Mesenchymal stem cell (in vitro differentiated cells and primary cell): ENCODE measurements around the gene FAM174B.
A peak's percentile ranks its signal among the peaks of the same experiment; 100 is the strongest.

Experiments used
- DNase-seq: peaks from one replicate; pipeline ENCODE4 v3.0.0-alpha.2; 2013
- H2AFZ ChIP-seq: one replicate; pipeline ENCODE4 v1.6.1; 2013; ENCODE audit warnings: low read depth, mild to moderate bottlenecking, control low read depth, inconsistent platforms, low read length, moderate library complexity
- H2AK5ac ChIP-seq: 2 replicates; pipeline ENCODE4 v1.6.1; 2013; ENCODE audit warnings: low read length, moderate library complexity, mild to moderate bottlenecking, inconsistent platforms; ENCODE audit not compliant: severe bottlenecking
- H2BK120ac ChIP-seq: one replicate; pipeline ENCODE4 v1.6.1; 2013; ENCODE audit warnings: low read depth, mild to moderate bottlenecking, inconsistent platforms, low read length, moderate library complexity
- H2BK12ac ChIP-seq, 2 experiments: one replicate each; pipeline ENCODE4 v1.6.1; 2013; ENCODE audit warnings: inconsistent platforms in 2 of 2, low read length in 2 of 2, mild to moderate bottlenecking in 2 of 2, moderate library complexity in 2 of 2, control low read depth in 1 of 2
- H2BK15ac ChIP-seq: one replicate; pipeline ENCODE4 v1.6.1; 2013; ENCODE audit warnings: mild to moderate bottlenecking, low read depth, inconsistent platforms; ENCODE audit not compliant: poor library complexity, severe bottlenecking
- H2BK5ac ChIP-seq: 2 replicates; pipeline ENCODE4 v1.6.1; 2013; ENCODE audit warnings: low read depth, mild to moderate bottlenecking, low read length, control low read depth, inconsistent platforms; ENCODE audit not compliant: poor library complexity, severe bottlenecking
- H3K14ac ChIP-seq, 2 experiments: one replicate each; pipeline ENCODE4 v1.6.1; 2013; ENCODE audit warnings: inconsistent platforms in 2 of 2, low read length in 2 of 2, control low read depth in 1 of 2, mild to moderate bottlenecking in 1 of 2, moderate library complexity in 1 of 2
- H3K18ac ChIP-seq, 2 experiments: one replicate each; pipeline ENCODE4 v1.6.1; 2013; ENCODE audit warnings: inconsistent platforms in 2 of 2, low read length in 2 of 2, control low read depth in 1 of 2, low read depth in 1 of 2, mild to moderate bottlenecking in 1 of 2
- H3K23ac ChIP-seq, 2 experiments: one replicate each; pipeline ENCODE4 v1.6.1; 2013; ENCODE audit warnings: inconsistent platforms in 2 of 2, low read length in 2 of 2, mild to moderate bottlenecking in 2 of 2, moderate library complexity in 2 of 2, control low read depth in 1 of 2
- H3K27ac ChIP-seq: 2 replicates; pipeline ENCODE4 v1.5.1; 2013; ENCODE audit warnings: mild to moderate bottlenecking, moderate library complexity, low read length, control low read depth, inconsistent platforms; ENCODE audit not compliant: poor library complexity, severe bottlenecking
- H3K27me3 ChIP-seq, 2 experiments: 2 replicates each; pipeline versions ENCODE4 v1.6.1 to v1.7.0; 2013; ENCODE audit warnings: low read length in 2 of 2, mild to moderate bottlenecking in 2 of 2, moderate library complexity in 2 of 2, control low read depth in 1 of 2, inconsistent platforms in 1 of 2; ENCODE audit not compliant: control insufficient read depth in 1 of 2, insufficient read depth in 1 of 2
- H3K36me3 ChIP-seq, 2 experiments: 2 replicates each; pipeline versions ENCODE4 v1.6.1 to v1.7.0; 2013; ENCODE audit warnings: low read length in 2 of 2, control low read depth in 1 of 2, inconsistent platforms in 1 of 2, low read depth in 1 of 2, mild to moderate bottlenecking in 1 of 2; ENCODE audit not compliant: insufficient read depth in 2 of 2, control insufficient read depth in 1 of 2
- H3K4ac ChIP-seq, 2 experiments: one replicate each; pipeline ENCODE4 v1.6.1; 2013; ENCODE audit warnings: inconsistent platforms in 2 of 2, low read length in 2 of 2, mild to moderate bottlenecking in 2 of 2, moderate library complexity in 2 of 2, control low read depth in 1 of 2, low read depth in 1 of 2
- H3K4me1 ChIP-seq: 2 replicates; pipeline ENCODE4 v1.6.1; 2013; ENCODE audit warnings: low read depth, low read length, control low read depth; ENCODE audit not compliant: control insufficient read depth, insufficient read depth
- H3K4me2 ChIP-seq: 2 replicates; pipeline ENCODE4 v1.6.1; 2013; ENCODE audit warnings: low read length, mild to moderate bottlenecking, inconsistent platforms; ENCODE audit not compliant: poor library complexity, severe bottlenecking
- H3K4me3 ChIP-seq, 2 experiments: 2 replicates each; pipeline versions ENCODE4 v1.5.1 to v1.7.0; 2013; ENCODE audit warnings: low read length in 2 of 2, mild to moderate bottlenecking in 2 of 2, control low read depth in 1 of 2, low read depth in 1 of 2; ENCODE audit not compliant: insufficient read depth in 1 of 2
- H3K79me1 ChIP-seq: replicated peaks from 2 replicates; pipeline ENCODE4 v1.6.1; 2013; ENCODE audit warnings: mild to moderate bottlenecking, control low read depth, low read length, inconsistent platforms; ENCODE audit not compliant: poor library complexity, severe bottlenecking
- H3K9ac ChIP-seq: 2 replicates; pipeline ENCODE4 v1.7.0; 2013; ENCODE audit warnings: mild to moderate bottlenecking, low read length, moderate library complexity
- H3K9me3 ChIP-seq: 2 replicates; pipeline ENCODE4 v1.7.0; 2013; ENCODE audit warnings: mild to moderate bottlenecking, low read length; ENCODE audit not compliant: control insufficient read depth
- H4K8ac ChIP-seq: one replicate; pipeline ENCODE4 v1.6.1; 2013; ENCODE audit warnings: inconsistent platforms, mild to moderate bottlenecking, low read length, moderate library complexity
- H4K91ac ChIP-seq: one replicate; pipeline ENCODE4 v1.6.1; 2013; ENCODE audit warnings: mild to moderate bottlenecking, low read length, inconsistent platforms
- WGBS: methylation state at CpG from one replicate; pipeline ENCODE4 v1.1.7; 2013; ENCODE audit warnings: mixed read lengths; 5-methylcytosine and 5-hydroxymethylcytosine counted together

Gene FAM174B

GRCh38 chr15:92656089-92656488 is 514 bp upstream of the FAM174B start:
- Histone ChIP-seq H4K91ac (no peak overlapping the region), H2AFZ (no peak overlapping the region), H3K4me1 (peaks cover 9% of the 10 kb centered on the region), H3K18ac (peak overlapping the region in 1 of 2 experiments; percentile 17), H4K8ac (no peak overlapping the region), H3K9ac (no peak overlapping the region), H3K14ac (no peak overlapping the region), H3K27ac (no peak overlapping the region), H2BK5ac (no peak overlapping the region), H3K79me1 (no peaks in the 10 kb centered on the region), H3K9me3 (no peaks in the 10 kb centered on the region), H2AK5ac (no peak overlapping the region), H2BK120ac (no peak overlapping the region), H3K23ac (no peak overlapping the region), H3K27me3 (peaks cover 26 to 30% of the 10 kb centered on the region in 2 experiments), H3K36me3 (peaks cover 0 to 4% of the 10 kb centered on the region in 2 experiments), H2BK15ac (no peak overlapping the region), H3K4me3 (peak overlapping the region in 1 of 2 experiments; percentile 72), H3K4me2 (no peak overlapping the region), H2BK12ac (no peak overlapping the region), H3K4ac (no peak overlapping the region)
- 85% methylated on average over 6 of the region's 6 CpGs for WGBS
- no peak for DNase-seq

- Histone ChIP-seq H3K9me3 (no peaks in the 10 kb centered on the region), H3K9ac (no peak overlapping the region), H3K27ac (no peak overlapping the region), H4K91ac (no peak overlapping the region), H3K14ac (no peak overlapping the region), H3K4me1 (peaks cover 9% of the 10 kb centered on the region), H2BK120ac (no peak overlapping the region), H4K8ac (no peak overlapping the region), H3K4me2 (no peak overlapping the region), H2BK15ac (no peak overlapping the region), H3K4ac (no peak overlapping the region), H2BK12ac (no peak overlapping the region), H3K18ac (no peak overlapping the region), H3K4me3 (no peak overlapping the region), H3K36me3 (peaks cover 0 to 4% of the 10 kb centered on the region in 2 experiments), H3K27me3 (peaks cover 26 to 30% of the 10 kb centered on the region in 2 experiments), H2BK5ac (no peak overlapping the region), H3K23ac (no peak overlapping the region), H2AFZ (no peak overlapping the region), H2AK5ac (no peak overlapping the region), H3K79me1 (no peaks in the 10 kb centered on the region)
- 96% methylated on average over 4 of the region's 7 CpGs for WGBS
- DNase-seq = no peak
Measured at GRCh38 chr15:92654662-92655061, 913 bp downstream of the FAM174B start.

- Histone ChIP-seq H4K91ac (no peak overlapping the region), H3K23ac (peak overlapping the region in 1 of 2 experiments; percentile 67), H2BK12ac (no peak overlapping the region), H2BK5ac (no peak overlapping the region), H3K9me3 (no peaks in the 10 kb centered on the region), H3K27ac (no peak overlapping the region), H3K4me1 (peaks cover 9% of the 10 kb centered on the region), H3K4me3 (no peak overlapping the region), H3K27me3 (peaks cover 26 to 30% of the 10 kb centered on the region in 2 experiments), H3K9ac (no peak overlapping the region), H2AK5ac (no peak overlapping the region), H2AFZ (no peak overlapping the region), H3K4me2 (no peak overlapping the region), H3K18ac (no peak overlapping the region), H2BK120ac (no peak overlapping the region), H2BK15ac (no peak overlapping the region), H3K14ac (no peak overlapping the region), H3K4ac (no peak overlapping the region), H3K36me3 (peaks cover 0 to 4% of the 10 kb centered on the region in 2 experiments), H3K79me1 (no peaks in the 10 kb centered on the region), H4K8ac (no peak overlapping the region)
- DNase-seq = peak; percentile 12
- 73% methylated on average over 7 of the region's 7 CpGs for WGBS
Measured at GRCh38 chr15:92653836-92654539, 1.6 kb downstream of the FAM174B start.

- no peak overlapping the region for H2AK5ac ChIP-seq
- no peak overlapping the region for H2AFZ ChIP-seq
- H3K18ac ChIP-seq = no peak overlapping the region
- 93% methylated on average over 5 of the region's 5 CpGs for WGBS
- no peak overlapping the region for H3K4ac ChIP-seq
- H3K36me3 ChIP-seq = peaks cover 0 to 4% of the 10 kb centered on the region in 2 experiments
- H3K27me3 ChIP-seq = peaks cover 26 to 30% of the 10 kb centered on the region in 2 experiments
- no peak overlapping the region for H3K14ac ChIP-seq
- H3K9me3 ChIP-seq = no peaks in the 10 kb centered on the region
- H3K9ac ChIP-seq = no peak overlapping the region
- no peak overlapping the region for H4K8ac ChIP-seq
- no peak overlapping the region for H3K23ac ChIP-seq
- no peak overlapping the region for H3K4me2 ChIP-seq
- no peaks in the 10 kb centered on the region for H3K79me1 ChIP-seq
- no peak overlapping the region for H2BK12ac ChIP-seq
- H2BK5ac ChIP-seq = no peak overlapping the region
- H2BK15ac ChIP-seq = no peak overlapping the region
- H2BK120ac ChIP-seq = no peak overlapping the region
- no peak overlapping the region for H4K91ac ChIP-seq
- no peak overlapping the region for H3K27ac ChIP-seq
- no peak overlapping the region for H3K4me3 ChIP-seq
- no peak for DNase-seq
- H3K4me1 ChIP-seq = peaks cover 9% of the 10 kb centered on the region
Measured at GRCh38 chr15:92653366-92653765, 2.2 kb downstream of the FAM174B start.
